Peyer's patch (tissue), 4 donors: ENCODE data around the gene MYO7A. TPM values are rescaled to one million over a fixed set of nuclear protein-coding genes. Genes with fewer than 3 reads are reported as not detected.

Experiments
- DNase-seq, 3 donors: peaks; one replicate each; pipeline ENCODE4 v3.0.0-alpha.2; 2017 to 2019
- H3K27ac ChIP-seq, 4 donors: fragments of 200-600 bp; sonication (generic); one replicate each; pipeline ENCODE4 v1.5.1; 2016 to 2019
- H3K27me3 ChIP-seq, 2 donors: fragments of 200-600 bp; sonication (generic); one replicate each; pipeline ENCODE4 v1.5.1; 2019
- H3K36me3 ChIP-seq, 3 donors: fragments of 200-600 bp; sonication (generic); one replicate each; pipeline ENCODE4 v1.5.1; 2016 to 2019
- H3K4me1 ChIP-seq, 4 donors: fragments of 200-600 bp; sonication (generic); one replicate each; pipeline ENCODE4 v1.5.1; 2016 to 2019
- H3K4me3 ChIP-seq, 4 donors: fragments of 200-600 bp; sonication (generic); 1 replicate in 3 of 4; 2 replicates in 1 of 4; pipeline ENCODE4 v1.5.1; 2016 to 2019; ENCODE audit warnings: mild to moderate bottlenecking in 1 of 4
- H3K9me3 ChIP-seq, 4 donors: fragments of 200-600 bp; sonication (generic); one replicate each; pipeline ENCODE4 v1.5.1; 2016 to 2019; ENCODE audit warnings: mild to moderate bottlenecking in 1 of 4
- POLR2A ChIP-seq, 2 donors: fragments of 450-650 bp; IDR thresholded peaks; one replicate each; pipeline ENCODE4 v1.5.1; 2017; ENCODE audit warnings: antibody characterized with exemption in 2 of 2, mild to moderate bottlenecking in 2 of 2, moderate library complexity in 2 of 2
- total RNA-seq, 4 donors: library from RNA; depleted of rRNA; stranded (reverse); fragments of >200 nt; gene quantifications; one replicate each; pipeline ENCODE4 v1.1.0, GENCODE V29; 2016
- TF ChIP-seq, protein P1 (sequence below), 6 experiments: fragments of 450-650 bp in 4 of 6; fragments of 200-600 bp in 2 of 6; sonication (generic) in 1 of 6; IDR thresholded peaks; one replicate each; pipeline ENCODE4 v1.5.1; 2017 to 2019; ENCODE audit warnings: antibody characterized with exemption in 6 of 6, mild to moderate bottlenecking in 3 of 6, moderate library complexity in 1 of 6

The MYO7A gene
- total RNA-seq, 4 donors from 2014 or later = 6.1 to 15.7 (median 7.1) TPM

- no peaks in the 10 kb centered on the region for H3K9me3 ChIP-seq
- DNase-seq = peak in 1 of 3 donors; percentile 52
- no peak overlapping the region for H3K4me3 ChIP-seq
- H3K4me1 ChIP-seq = peaks cover 0 to 66% (median 19%) of the 10 kb centered on the region in 4 donors
- TF ChIP-seq, protein P1, sequence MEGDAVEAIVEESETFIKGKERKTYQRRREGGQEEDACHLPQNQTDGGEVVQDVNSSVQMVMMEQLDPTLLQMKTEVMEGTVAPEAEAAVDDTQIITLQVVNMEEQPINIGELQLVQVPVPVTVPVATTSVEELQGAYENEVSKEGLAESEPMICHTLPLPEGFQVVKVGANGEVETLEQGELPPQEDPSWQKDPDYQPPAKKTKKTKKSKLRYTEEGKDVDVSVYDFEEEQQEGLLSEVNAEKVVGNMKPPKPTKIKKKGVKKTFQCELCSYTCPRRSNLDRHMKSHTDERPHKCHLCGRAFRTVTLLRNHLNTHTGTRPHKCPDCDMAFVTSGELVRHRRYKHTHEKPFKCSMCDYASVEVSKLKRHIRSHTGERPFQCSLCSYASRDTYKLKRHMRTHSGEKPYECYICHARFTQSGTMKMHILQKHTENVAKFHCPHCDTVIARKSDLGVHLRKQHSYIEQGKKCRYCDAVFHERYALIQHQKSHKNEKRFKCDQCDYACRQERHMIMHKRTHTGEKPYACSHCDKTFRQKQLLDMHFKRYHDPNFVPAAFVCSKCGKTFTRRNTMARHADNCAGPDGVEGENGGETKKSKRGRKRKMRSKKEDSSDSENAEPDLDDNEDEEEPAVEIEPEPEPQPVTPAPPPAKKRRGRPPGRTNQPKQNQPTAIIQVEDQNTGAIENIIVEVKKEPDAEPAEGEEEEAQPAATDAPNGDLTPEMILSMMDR (IDR thresholded peaks at IDR 0.05) = no peak
- no peak for TF ChIP-seq POLR2A (IDR thresholded peaks at IDR 0.05)
- peaks cover 0 to 9% (median 0%) of the 10 kb centered on the region in 3 donors for H3K36me3 ChIP-seq
- no peaks in the 10 kb centered on the region for H3K27me3 ChIP-seq
- H3K27ac ChIP-seq = peak overlapping the region in 3 of 4 donors; percentile 3 to 99 (median 23)
Measured at GRCh38 chr11:77090373-77091111, 37.5 kb upstream of the MYO7A start.

DNA sequence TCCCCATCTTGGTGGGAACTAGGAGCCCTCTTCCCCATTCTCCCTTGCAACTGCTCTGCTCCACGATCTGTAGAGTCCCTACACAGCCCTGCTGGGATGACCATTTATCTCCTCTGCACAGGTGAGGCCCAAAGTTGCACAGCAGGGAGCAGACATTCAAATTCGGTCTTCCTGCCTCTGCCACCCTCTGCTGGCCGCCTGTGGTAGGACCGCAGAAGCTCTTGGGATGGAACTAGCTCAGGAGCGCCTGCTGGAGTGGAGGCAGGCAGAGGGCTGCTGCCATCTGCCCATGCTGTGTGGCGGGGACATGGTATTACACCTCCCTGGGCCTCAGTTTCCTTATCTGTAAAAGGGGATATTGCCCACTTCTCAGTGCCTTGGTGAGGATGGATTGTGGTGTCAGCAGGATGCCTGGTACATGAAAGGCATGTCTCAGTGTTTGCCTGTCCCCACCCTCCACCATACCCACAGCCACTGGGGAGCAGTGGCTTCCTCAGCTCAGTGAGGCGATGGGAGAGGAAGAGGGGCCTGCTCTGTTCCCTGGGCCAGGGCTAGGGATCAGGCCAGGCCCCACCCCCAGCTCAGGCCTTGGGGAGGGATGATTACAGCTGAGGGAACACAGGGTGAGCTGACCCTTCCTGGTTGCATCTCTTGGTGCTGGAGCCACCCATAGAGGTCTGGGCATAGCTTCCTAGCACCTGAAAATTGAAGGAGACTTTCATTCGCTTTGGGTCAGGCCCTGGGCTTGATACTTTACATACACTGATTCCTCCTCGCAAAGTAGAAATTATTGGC is 36.7 kb upstream of the MYO7A start:
- H3K9me3 ChIP-seq = no peaks in the 10 kb centered on the region
- H3K27ac ChIP-seq = peak overlapping the region in 2 of 4 donors; percentile 23 to 99
- peaks cover 0 to 63% (median 18%) of the 10 kb centered on the region in 4 donors for H3K4me1 ChIP-seq
- H3K36me3 ChIP-seq = peaks cover 0 to 7% (median 0%) of the 10 kb centered on the region in 3 donors
- DNase-seq = peak; percentile 70 to 94 (median 92)
- no peak overlapping the region for H3K4me3 ChIP-seq
- TF ChIP-seq POLR2A (IDR thresholded peaks at IDR 0.05) = peak in 1 of 2 donors; percentile 34
- TF ChIP-seq, protein P1 (IDR thresholded peaks at IDR 0.05) = peak; percentile 79 to 99 (median 90)
- no peaks in the 10 kb centered on the region for H3K27me3 ChIP-seq

DNA sequence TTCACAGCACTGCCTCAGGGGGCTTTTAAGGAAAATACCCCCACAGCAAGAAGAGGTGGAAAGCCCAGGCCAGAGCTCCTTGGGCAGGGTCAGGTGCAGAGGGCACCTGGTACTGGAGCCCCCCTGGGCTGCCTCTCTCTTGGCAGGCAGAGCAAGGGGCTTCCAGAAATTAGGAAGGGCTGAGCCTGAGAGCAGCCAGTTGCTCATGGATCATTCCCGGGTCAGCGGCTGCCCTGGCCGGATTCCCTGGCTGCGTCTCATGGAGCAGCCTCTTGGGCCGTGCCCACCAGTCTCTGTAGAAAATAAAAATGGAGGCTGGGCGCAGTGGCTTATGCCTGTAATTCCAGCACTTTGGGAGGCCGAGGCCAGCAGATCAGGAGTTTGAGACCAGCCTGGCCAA is 35.7 kb upstream of the MYO7A start:
- Histone ChIP-seq H3K4me3 (no peak overlapping the region), H3K4me1 (peaks cover 0 to 65% (median 18%) of the 10 kb centered on the region in 4 donors), H3K9me3 (no peaks in the 10 kb centered on the region), H3K27me3 (no peaks in the 10 kb centered on the region), H3K36me3 (peaks cover 0 to 7% (median 0%) of the 10 kb centered on the region in 3 donors), H3K27ac (no peak overlapping the region)
- no peak for DNase-seq
- TF ChIP-seq, protein P1 (IDR thresholded peaks at IDR 0.05) = no peak
- no peak for TF ChIP-seq POLR2A (IDR thresholded peaks at IDR 0.05)

DNA sequence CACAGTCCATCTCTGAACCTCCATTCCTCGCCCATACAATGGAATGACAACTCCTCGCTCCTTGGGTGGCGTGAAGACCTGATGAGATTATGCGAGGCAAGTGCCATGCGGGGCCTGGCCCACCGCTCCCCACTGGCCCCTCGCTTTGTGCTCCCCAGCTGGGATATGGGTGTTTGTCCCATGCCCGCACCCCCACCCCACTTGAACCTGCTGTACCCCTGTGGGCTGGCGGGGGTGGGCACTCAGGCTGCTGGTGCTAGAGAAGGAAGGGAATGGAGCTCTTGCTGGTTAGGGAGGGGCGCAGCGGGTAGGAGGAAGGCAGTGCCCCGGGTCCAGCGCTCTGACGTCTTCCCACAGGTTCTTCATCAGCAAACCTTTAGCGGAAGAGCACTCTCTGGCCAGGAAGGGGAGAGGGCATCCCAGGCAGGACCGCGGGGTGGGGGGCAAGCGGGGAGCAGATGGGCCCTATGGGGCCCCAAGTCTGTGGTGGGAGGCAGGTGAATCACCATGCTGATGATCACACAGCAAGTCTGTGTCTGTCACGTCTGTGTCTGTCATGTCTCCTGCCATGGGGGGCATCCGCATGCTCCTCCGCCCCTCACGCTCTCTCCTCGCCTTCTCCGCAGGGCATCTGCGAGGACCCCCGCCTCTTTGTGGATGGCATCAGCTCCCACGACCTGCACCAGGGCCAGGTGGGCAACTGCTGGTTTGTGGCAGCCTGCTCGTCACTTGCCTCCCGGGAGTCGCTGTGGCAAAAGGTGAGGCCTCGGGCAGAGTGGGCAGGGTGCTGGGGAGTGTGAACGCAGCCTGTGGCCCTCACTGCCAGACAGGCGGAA is 34.8 kb upstream of the MYO7A start:
- no peak for DNase-seq
- Histone ChIP-seq H3K36me3 (peaks cover 0 to 7% (median 0%) of the 10 kb centered on the region in 3 donors), H3K9me3 (no peaks in the 10 kb centered on the region), H3K27ac (no peak overlapping the region), H3K4me1 (peaks cover 0 to 56% (median 16%) of the 10 kb centered on the region in 4 donors), H3K27me3 (no peaks in the 10 kb centered on the region), H3K4me3 (no peak overlapping the region)
- TF ChIP-seq POLR2A (IDR thresholded peaks at IDR 0.05) = no peak
- TF ChIP-seq, protein P1 (IDR thresholded peaks at IDR 0.05) = no peak
